SK-N-SH treated with all-trans-retinoic acid at 6 μM for 48 hours (cell line): ENCODE results near the gene TCERG1.
A peak's percentile ranks its signal among the peaks of the same experiment; 100 is the strongest.

Experiments
- ATAC-seq: fragments of 200-7000 bp; cut with Tn5 transposase; 3 replicates; pipeline ENCODE4 v1.9.1; 2020; ENCODE audit warnings: mild to moderate bottlenecking, moderate library complexity
- ARNTL ChIP-seq: fragments of 450-650 bp; formaldehyde crosslinking; IDR thresholded peaks from 2 replicates; pipeline ENCODE4 v1.5.0; 2020; ENCODE audit warnings: low read depth, mild to moderate bottlenecking, moderate library complexity, borderline replicate concordance
- BACH2 ChIP-seq: fragments of 250-450 bp; sonication (Bioruptor Pico); IDR thresholded peaks from 2 replicates; pipeline ENCODE4 v1.9.0; 2021; ENCODE audit warnings: mild to moderate bottlenecking, borderline replicate concordance
- CSDC2 ChIP-seq: fragments of 250-450 bp; sonication (Bioruptor Pico); IDR thresholded peaks from 2 replicates; pipeline ENCODE4 v1.5.0; 2020; ENCODE audit warnings: mild to moderate bottlenecking, moderate library complexity
- ESRRG ChIP-seq: fragments of 250-450 bp; sonication (Bioruptor Pico); IDR thresholded peaks from 2 replicates; pipeline ENCODE4 v1.6.1; 2021; ENCODE audit warnings: mild to moderate bottlenecking
- GLIS3 ChIP-seq: fragments of 250-450 bp; sonication (Bioruptor Pico); IDR thresholded peaks from 2 replicates; pipeline ENCODE4 v1.5.0; 2020; ENCODE audit warnings: mild to moderate bottlenecking, moderate library complexity
- ISL1 ChIP-seq: fragments of 250-450 bp; sonication (Bioruptor Pico); IDR thresholded peaks from 2 replicates; pipeline ENCODE4 v2.1.2; 2022; ENCODE audit warnings: mild to moderate bottlenecking, moderate library complexity
- POU6F1 ChIP-seq: fragments of 250-450 bp; sonication (Bioruptor Pico); IDR thresholded peaks from 2 replicates; pipeline ENCODE4 v1.8.0; 2021; ENCODE audit warnings: low read depth, mild to moderate bottlenecking, moderate library complexity, borderline replicate concordance
- PPARA ChIP-seq: fragments of 250-450 bp; sonication (Bioruptor Pico); IDR thresholded peaks from 2 replicates; pipeline ENCODE4 v1.5.0; 2020; ENCODE audit warnings: mild to moderate bottlenecking, borderline replicate concordance
- SNAI2 ChIP-seq: fragments of 250-450 bp; sonication (Bioruptor Pico); IDR thresholded peaks from 2 replicates; pipeline ENCODE4 v1.5.0; 2020; ENCODE audit warnings: mild to moderate bottlenecking, moderate library complexity
- TOX ChIP-seq: fragments of 250-450 bp; sonication (Bioruptor Pico); IDR thresholded peaks from 2 replicates; pipeline ENCODE4 v1.8.0; 2021; ENCODE audit warnings: mild to moderate bottlenecking, moderate library complexity, borderline replicate concordance
- ZC3H10 ChIP-seq: fragments of 250-450 bp; sonication (Bioruptor Pico); IDR thresholded peaks from 2 replicates; pipeline ENCODE4 v1.5.1; 2021; ENCODE audit warnings: mild to moderate bottlenecking, moderate library complexity
- ZFP3 ChIP-seq: fragments of 250-450 bp; sonication (Bioruptor Pico); IDR thresholded peaks from 2 replicates; pipeline ENCODE4 v1.5.0; 2020; ENCODE audit warnings: mild to moderate bottlenecking, moderate library complexity
- ZNF565 ChIP-seq: fragments of 450-650 bp; formaldehyde crosslinking; conservative IDR thresholded peaks from 2 replicates; pipeline ENCODE4 v1.5.0; 2020; ENCODE audit warnings: low read depth, mild to moderate bottlenecking, moderate library complexity
- ZNF70 ChIP-seq: fragments of 450-650 bp; formaldehyde crosslinking; IDR thresholded peaks from 2 replicates; pipeline ENCODE4 v1.5.0; 2020; ENCODE audit warnings: mild to moderate bottlenecking, moderate library complexity
- ZNF8 ChIP-seq: fragments of 450-650 bp; formaldehyde crosslinking; IDR thresholded peaks from 2 replicates; pipeline ENCODE4 v1.5.0; 2020; ENCODE audit warnings: mild to moderate bottlenecking, moderate library complexity
- TF ChIP-seq, protein P1 (sequence below): fragments of 250-450 bp; sonication (Bioruptor Pico); IDR thresholded peaks from 2 replicates; pipeline ENCODE4 v1.5.1; 2021; ENCODE audit warnings: mild to moderate bottlenecking, moderate library complexity
- TF ChIP-seq, protein P2 (sequence below): fragments of 250-450 bp; sonication (Bioruptor Pico); IDR thresholded peaks from 2 replicates; pipeline ENCODE4 v1.5.0; 2020; ENCODE audit warnings: mild to moderate bottlenecking, moderate library complexity

The TCERG1 gene

GRCh38 chr5:146513462-146513861 is 66.3 kb downstream of the TCERG1 start:
- TF ChIP-seq CSDC2 (CRISPR knock-in tag), result no peak
- no peak for TF ChIP-seq ISL1 (CRISPR knock-in tag)
- TF ChIP-seq ARNTL (CRISPR knock-in tag), result no peak
- no peak for ATAC-seq

DNA sequence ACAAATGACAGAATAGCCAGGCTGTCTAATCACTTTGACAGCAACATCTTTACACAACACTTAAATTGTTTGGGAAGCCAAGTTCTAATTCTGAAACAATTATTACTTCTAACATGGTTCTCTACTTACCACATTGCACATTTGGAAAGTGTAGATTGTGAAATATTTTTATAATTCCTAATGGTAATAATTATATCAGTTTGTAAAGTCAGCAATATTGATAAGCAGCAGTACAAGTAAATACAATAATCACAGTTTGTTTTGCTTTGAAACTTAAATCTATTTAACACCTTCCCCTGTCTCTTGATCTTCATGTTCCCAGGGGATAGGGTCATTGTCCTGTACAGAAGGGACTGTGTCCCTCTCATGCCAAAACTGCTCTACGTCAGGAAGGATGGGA is 67.4 kb downstream of the TCERG1 start:
- no peak for TF ChIP-seq PPARA
- TF ChIP-seq, all 23 proteins: peak for 0
- ATAC-seq, result no peak

- no peak for TF ChIP-seq ZNF565 (CRISPR knock-in tag)
- ATAC-seq, result peak; percentile 37
These were observed 68.5 kb downstream of the TCERG1 start for GRCh38 chr5:146515473-146516150.

GRCh38 chr5:146516151-146516475 is 69.0 kb downstream of the TCERG1 start, which contains the start of gene GPR151:
TSS of gene GPR151 (minus strand) at chr5:146516190. CDS start at chr5:146516113, 77 bp downstream.
- peak; percentile 52 for ATAC-seq
- no peak for TF ChIP-seq ZFP3 (CRISPR knock-in tag)
- TF ChIP-seq ISL1 (CRISPR knock-in tag), result no peak
- no peak for TF ChIP-seq ZNF8 (CRISPR knock-in tag)
- TF ChIP-seq BACH2, result no peak

- TF ChIP-seq ZNF8 (CRISPR knock-in tag), result no peak
- TF ChIP-seq ZNF565 (CRISPR knock-in tag), result no peak
- TF ChIP-seq TOX (CRISPR knock-in tag), result no peak
- no peak for ATAC-seq
These were observed 72.4 kb downstream of the TCERG1 start for GRCh38 chr5:146519554-146519953.

GRCh38 chr5:146520731-146521130 is 73.6 kb downstream of the TCERG1 start:
- TF ChIP-seq, protein P1, sequence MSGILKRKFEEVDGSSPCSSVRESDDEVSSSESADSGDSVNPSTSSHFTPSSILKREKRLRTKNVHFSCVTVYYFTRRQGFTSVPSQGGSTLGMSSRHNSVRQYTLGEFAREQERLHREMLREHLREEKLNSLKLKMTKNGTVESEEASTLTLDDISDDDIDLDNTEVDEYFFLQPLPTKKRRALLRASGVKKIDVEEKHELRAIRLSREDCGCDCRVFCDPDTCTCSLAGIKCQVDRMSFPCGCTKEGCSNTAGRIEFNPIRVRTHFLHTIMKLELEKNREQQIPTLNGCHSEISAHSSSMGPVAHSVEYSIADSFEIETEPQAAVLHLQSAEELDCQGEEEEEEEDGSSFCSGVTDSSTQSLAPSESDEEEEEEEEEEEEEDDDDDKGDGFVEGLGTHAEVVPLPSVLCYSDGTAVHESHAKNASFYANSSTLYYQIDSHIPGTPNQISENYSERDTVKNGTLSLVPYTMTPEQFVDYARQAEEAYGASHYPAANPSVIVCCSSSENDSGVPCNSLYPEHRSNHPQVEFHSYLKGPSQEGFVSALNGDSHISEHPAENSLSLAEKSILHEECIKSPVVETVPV (CRISPR knock-in tag), result no peak
- TF ChIP-seq ZNF70 (CRISPR knock-in tag), result no peak
- TF ChIP-seq ARNTL (CRISPR knock-in tag), result no peak
- no peak for TF ChIP-seq ZC3H10 (CRISPR knock-in tag)
- TF ChIP-seq ESRRG (CRISPR knock-in tag), result no peak
- TF ChIP-seq, protein P2, sequence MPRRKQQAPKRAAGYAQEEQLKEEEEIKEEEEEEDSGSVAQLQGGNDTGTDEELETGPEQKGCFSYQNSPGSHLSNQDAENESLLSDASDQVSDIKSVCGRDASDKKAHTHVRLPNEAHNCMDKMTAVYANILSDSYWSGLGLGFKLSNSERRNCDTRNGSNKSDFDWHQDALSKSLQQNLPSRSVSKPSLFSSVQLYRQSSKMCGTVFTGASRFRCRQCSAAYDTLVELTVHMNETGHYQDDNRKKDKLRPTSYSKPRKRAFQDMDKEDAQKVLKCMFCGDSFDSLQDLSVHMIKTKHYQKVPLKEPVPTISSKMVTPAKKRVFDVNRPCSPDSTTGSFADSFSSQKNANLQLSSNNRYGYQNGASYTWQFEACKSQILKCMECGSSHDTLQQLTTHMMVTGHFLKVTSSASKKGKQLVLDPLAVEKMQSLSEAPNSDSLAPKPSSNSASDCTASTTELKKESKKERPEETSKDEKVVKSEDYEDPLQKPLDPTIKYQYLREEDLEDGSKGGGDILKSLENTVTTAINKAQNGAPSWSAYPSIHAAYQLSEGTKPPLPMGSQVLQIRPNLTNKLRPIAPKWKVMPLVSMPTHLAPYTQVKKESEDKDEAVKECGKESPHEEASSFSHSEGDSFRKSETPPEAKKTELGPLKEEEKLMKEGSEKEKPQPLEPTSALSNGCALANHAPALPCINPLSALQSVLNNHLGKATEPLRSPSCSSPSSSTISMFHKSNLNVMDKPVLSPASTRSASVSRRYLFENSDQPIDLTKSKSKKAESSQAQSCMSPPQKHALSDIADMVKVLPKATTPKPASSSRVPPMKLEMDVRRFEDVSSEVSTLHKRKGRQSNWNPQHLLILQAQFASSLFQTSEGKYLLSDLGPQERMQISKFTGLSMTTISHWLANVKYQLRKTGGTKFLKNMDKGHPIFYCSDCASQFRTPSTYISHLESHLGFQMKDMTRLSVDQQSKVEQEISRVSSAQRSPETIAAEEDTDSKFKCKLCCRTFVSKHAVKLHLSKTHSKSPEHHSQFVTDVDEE (CRISPR knock-in tag), result no peak
- TF ChIP-seq GLIS3 (CRISPR knock-in tag), result no peak
- no peak for TF ChIP-seq ZNF565 (CRISPR knock-in tag)
- TF ChIP-seq SNAI2 (CRISPR knock-in tag), result no peak
- no peak for TF ChIP-seq POU6F1
- TF ChIP-seq, all 23 proteins: peak for 0
- ATAC-seq, result no peak

DNA sequence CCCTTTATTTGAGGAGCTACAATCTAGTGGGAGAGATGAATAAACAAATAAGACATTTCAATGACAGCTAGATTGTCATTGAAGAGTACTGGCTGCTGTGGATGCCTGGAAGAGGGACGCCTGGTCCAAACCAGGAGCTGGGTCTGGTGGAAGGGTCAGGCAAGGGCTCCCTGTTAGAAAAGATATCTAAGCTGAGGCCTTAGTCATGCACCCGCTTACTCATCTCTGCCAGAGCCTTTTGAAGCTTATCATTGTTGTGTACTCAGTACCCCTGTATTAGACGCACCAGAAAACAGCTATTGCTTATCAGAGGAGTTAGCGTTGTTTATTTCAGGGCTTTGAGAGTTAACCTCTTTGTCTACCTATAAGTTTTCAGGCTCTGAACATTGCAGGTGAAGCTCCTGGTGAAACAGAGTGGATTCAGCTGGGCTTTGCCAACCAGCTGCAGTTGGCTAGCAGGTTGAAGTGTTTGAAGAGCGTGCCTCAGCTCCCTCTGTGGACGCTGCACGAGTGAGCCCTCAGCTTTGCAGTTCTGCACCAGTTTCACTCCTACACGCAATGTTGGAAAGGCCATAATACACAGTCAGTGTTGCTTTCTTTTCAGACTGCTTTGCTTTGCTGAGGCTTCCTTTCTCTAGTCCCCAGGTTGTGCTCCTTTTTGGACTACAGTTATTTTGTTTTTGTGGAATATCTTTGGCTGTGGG is 74.4 kb downstream of the TCERG1 start:
- no peak for TF ChIP-seq ZNF565 (CRISPR knock-in tag)
- no peak for TF ChIP-seq ISL1 (CRISPR knock-in tag)
- no peak for TF ChIP-seq TOX (CRISPR knock-in tag)
- TF ChIP-seq POU6F1, result no peak
- TF ChIP-seq ZNF70 (CRISPR knock-in tag), result no peak
- no peak for TF ChIP-seq BACH2
- no peak for TF ChIP-seq GLIS3 (CRISPR knock-in tag)
- no peak for ATAC-seq
